Thyroid gland (tissue), 4 donors: ENCODE data around the gene SCIN.

Source experiments
- CTCF ChIP-seq, 6 experiments: fragments of 200-600 bp in 3 of 6; fragments of 450-650 bp in 3 of 6; sonication (generic) in 3 of 6; IDR thresholded peaks; one replicate each; pipeline ENCODE4 v1.5.1; 2016 to 2019; ENCODE audit warnings: antibody characterized with exemption in 6 of 6, mild to moderate bottlenecking in 2 of 6, inconsistent platforms in 1 of 6, moderate library complexity in 1 of 6
- POLR2A ChIP-seq, 2 donors: fragments of 450-650 bp; IDR thresholded peaks; one replicate each; pipeline ENCODE4 v1.6.1; 2017; ENCODE audit warnings: antibody characterized with exemption in 2 of 2, mild to moderate bottlenecking in 2 of 2, moderate library complexity in 1 of 2

- TF ChIP-seq CTCF (IDR thresholded peaks at IDR 0.05) = no peak
- TF ChIP-seq POLR2A (IDR thresholded peaks at IDR 0.05) = no peak
Measured at GRCh38 chr7:12557282-12557681, 13.2 kb upstream of the SCIN start.
